IMR-90 (cell line): ENCODE data around the gene PAFAH2. TPM values are rescaled to one million over a fixed set of nuclear protein-coding genes. Genes with fewer than 3 reads are reported as not detected.

ENCODE experiments used
- ATAC-seq: fragments of 200-7000 bp; cut with Tn5 transposase; 2 replicates; pipeline ENCODE4 v1.9.1; 2020; ENCODE audit warnings: low read depth, mild to moderate bottlenecking, moderate library complexity
- BruUV-seq: library from RNA; stranded (reverse); fragments of 400-500 nt; replicated peaks from 2 replicates; lab custom pipeline; 2021; lab: Mats Ljungman, UMichigan
- CTCF ChIA-PET: fragments of 300-600 bp; formaldehyde crosslinking; extraction: SDS; loops from one replicate; lab custom pipeline; 2021; ENCODE audit warnings: antibody characterized with exemption; lab: Yijun Ruan, JAX
- POLR2A ChIA-PET: fragments of 300-600 bp; sonication (Branson Sonifier 250); formaldehyde crosslinking; loops from one replicate; lab custom pipeline; 2022; ENCODE audit warnings: antibody characterized with exemption; ENCODE audit not compliant: unreplicated experiment; lab: Charles Lee
- DNase-seq: peaks from one replicate; pipeline ENCODE4 v3.0.0; 2013
- H2AFZ ChIP-seq: replicated peaks from 2 replicates; pipeline ENCODE3; 2013; ENCODE audit warnings: low read length, mild to moderate bottlenecking; ENCODE audit not compliant: poor library complexity
- H2AK5ac ChIP-seq: 2 replicates; pipeline ENCODE4 v1.6.1; 2013; ENCODE audit warnings: low read depth, low read length, inconsistent platforms
- H2AK9ac ChIP-seq: replicated peaks from 2 replicates; pipeline ENCODE3; 2013; ENCODE audit warnings: mild to moderate bottlenecking, low read depth, low read length, moderate library complexity; ENCODE audit not compliant: poor library complexity
- H2BK120ac ChIP-seq: 2 replicates; pipeline ENCODE4 v1.6.1; 2013; ENCODE audit warnings: low read depth, low read length, inconsistent platforms
- H2BK15ac ChIP-seq: 3 replicates; pipeline ENCODE4 v1.6.1; 2013; ENCODE audit warnings: low read depth, low read length, inconsistent platforms
- H2BK20ac ChIP-seq: 2 replicates; pipeline ENCODE4 v1.6.1; 2013; ENCODE audit warnings: low read depth, mild to moderate bottlenecking, inconsistent platforms, low read length, moderate library complexity
- H2BK5ac ChIP-seq: 2 replicates; pipeline ENCODE4 v1.6.1; 2013; ENCODE audit warnings: mild to moderate bottlenecking, low read depth, low read length, inconsistent platforms; ENCODE audit not compliant: poor library complexity, severe bottlenecking
- H3K14ac ChIP-seq: replicated peaks from 2 replicates; pipeline ENCODE4 v1.6.1; 2013; ENCODE audit warnings: low read depth, low read length, inconsistent platforms
- H3K18ac ChIP-seq: 2 replicates; pipeline ENCODE4 v1.6.1; 2013; ENCODE audit warnings: low read depth, low read length, control low read depth
- H3K23ac ChIP-seq: 2 replicates; pipeline ENCODE4 v1.6.1; 2013; ENCODE audit warnings: low read depth, low read length, inconsistent platforms
- H3K27ac ChIP-seq: 2 replicates; pipeline ENCODE4 v1.5.1; 2013; ENCODE audit warnings: mild to moderate bottlenecking, control low read depth, low read length; ENCODE audit not compliant: insufficient read depth
- H3K27me3 ChIP-seq: 2 replicates; pipeline ENCODE4 v1.6.1; 2013; ENCODE audit warnings: low read length; ENCODE audit not compliant: control insufficient read depth, insufficient read depth
- H3K36me3 ChIP-seq: 2 replicates; pipeline ENCODE4 v1.6.1; 2013; ENCODE audit warnings: low read length, mixed read lengths; ENCODE audit not compliant: control insufficient read depth, insufficient read depth
- H3K4ac ChIP-seq: 2 replicates; pipeline ENCODE4 v1.6.1; 2013; ENCODE audit warnings: low read depth, low read length, inconsistent platforms
- H3K4me1 ChIP-seq: 2 replicates; pipeline ENCODE4 v1.6.1; 2013; ENCODE audit warnings: low read length, mixed read lengths; ENCODE audit not compliant: control insufficient read depth, insufficient read depth
- H3K4me2 ChIP-seq: 2 replicates; pipeline ENCODE4 v1.6.1; 2013; ENCODE audit warnings: low read depth, mild to moderate bottlenecking, control low read depth, low read length, moderate library complexity
- H3K4me3 ChIP-seq: 2 replicates; pipeline ENCODE4 v1.5.1; 2013; ENCODE audit warnings: low read depth, mild to moderate bottlenecking, control low read depth, low read length, moderate library complexity; ENCODE audit not compliant: insufficient read depth
- H3K56ac ChIP-seq: 2 replicates; pipeline ENCODE4 v1.6.1; 2013; ENCODE audit warnings: low read length, inconsistent platforms; ENCODE audit not compliant: insufficient read depth; ENCODE audit errors: extremely low read depth
- H3K79me1 ChIP-seq, 2 experiments: 2 replicates each; pipeline ENCODE4 v1.6.1; 2013; ENCODE audit warnings: low read length in 2 of 2, inconsistent platforms in 1 of 2, low read depth in 1 of 2
- H3K9ac ChIP-seq: 2 replicates; pipeline ENCODE4 v1.6.1; 2013; ENCODE audit warnings: low read depth, low read length, control low read depth
- H3K9me1 ChIP-seq: 2 replicates; pipeline ENCODE4 v1.6.1; 2013; ENCODE audit warnings: low read length, inconsistent platforms; ENCODE audit not compliant: insufficient read depth
- H3K9me3 ChIP-seq: 2 replicates; pipeline ENCODE4 v1.6.1; 2013; ENCODE audit warnings: low read length; ENCODE audit not compliant: control insufficient read depth, insufficient read depth
- H4K20me1 ChIP-seq: 2 replicates; pipeline ENCODE4 v1.6.1; 2013; ENCODE audit warnings: low read length, inconsistent platforms; ENCODE audit not compliant: insufficient read depth
- H4K5ac ChIP-seq: 2 replicates; pipeline ENCODE4 v1.6.1; 2013; ENCODE audit warnings: mild to moderate bottlenecking, low read depth, low read length, control low read depth
- H4K8ac ChIP-seq, 2 experiments: 2 replicates each; pipeline ENCODE4 v1.6.1; 2013; ENCODE audit warnings: low read depth in 2 of 2, low read length in 2 of 2, control low read depth in 1 of 2, inconsistent platforms in 1 of 2
- H4K91ac ChIP-seq: 2 replicates; pipeline ENCODE4 v1.6.1; 2013; ENCODE audit warnings: low read depth, low read length, inconsistent platforms; ENCODE audit not compliant: insufficient read depth
- BHLHE40 ChIP-seq: fragments of 150-350 bp; IDR thresholded peaks from 2 replicates; pipeline ENCODE4 v1.6.1; 2016; ENCODE audit warnings: mild to moderate bottlenecking, low read depth, low read length
- CEBPB ChIP-seq: IDR thresholded peaks from 2 replicates; pipeline ENCODE4 v1.6.1; 2012; ENCODE audit warnings: low read depth, low read length, improper control_type of control experiment
- CHD1 ChIP-seq: IDR thresholded peaks from 2 replicates; pipeline ENCODE4 v1.6.1; 2012; ENCODE audit warnings: low read depth, low read length, improper control_type of control experiment
- CTCF ChIP-seq: conservative IDR thresholded peaks from 2 replicates; pipeline ENCODE4 v1.5.1; 2012; ENCODE audit warnings: mild to moderate bottlenecking, low read depth, low read length, improper control_type of control experiment
- ELK1 ChIP-seq: fragments of 150-350 bp; IDR thresholded peaks from 2 replicates; pipeline ENCODE4 v1.6.1; 2016; ENCODE audit warnings: low read depth, mild to moderate bottlenecking, low read length, moderate library complexity, borderline replicate concordance
- FOS ChIP-seq: fragments of 150-350 bp; IDR thresholded peaks from 2 replicates; pipeline ENCODE4 v1.6.1; 2016; ENCODE audit warnings: low read depth, low read length
- MAFK ChIP-seq: IDR thresholded peaks from 2 replicates; pipeline ENCODE4 v1.6.1; 2012; ENCODE audit warnings: low read depth, low read length, improper control_type of control experiment
- MAZ ChIP-seq: IDR thresholded peaks from 2 replicates; pipeline ENCODE4 v1.6.1; 2012; ENCODE audit warnings: low read depth, mild to moderate bottlenecking, low read length, improper control_type of control experiment, moderate library complexity, borderline replicate concordance
- MXI1 ChIP-seq: IDR thresholded peaks from 2 replicates; pipeline ENCODE4 v1.6.1; 2012; ENCODE audit warnings: low read depth, mild to moderate bottlenecking, low read length, moderate library complexity, borderline replicate concordance
- NFE2L2 ChIP-seq: fragments of 150-350 bp; IDR thresholded peaks from 2 replicates; pipeline ENCODE4 v1.6.1; 2016; ENCODE audit warnings: low read depth, mild to moderate bottlenecking, low read length
- POLR2A ChIP-seq: IDR thresholded peaks from 2 replicates; pipeline ENCODE4 v1.6.1; 2012; ENCODE audit warnings: mild to moderate bottlenecking, low read depth, low read length
- RCOR1 ChIP-seq: IDR thresholded peaks from 2 replicates; pipeline ENCODE4 v1.6.1; 2012; ENCODE audit warnings: mild to moderate bottlenecking, low read length, improper control_type of control experiment; ENCODE audit not compliant: insufficient replicate concordance
- RFX5 ChIP-seq: IDR thresholded peaks from 2 replicates; pipeline ENCODE4 v1.8.0; 2012; ENCODE audit warnings: low read depth, mild to moderate bottlenecking, low read length, moderate library complexity
- SMC3 ChIP-seq: fragments of 150-350 bp; IDR thresholded peaks from 2 replicates; pipeline ENCODE4 v1.6.1; 2016; ENCODE audit warnings: low read depth, mild to moderate bottlenecking, antibody characterized with exemption, low read length, moderate library complexity
- USF2 ChIP-seq: fragments of 150-350 bp; IDR thresholded peaks from 2 replicates; pipeline ENCODE4 v1.6.1; 2017; ENCODE audit warnings: mild to moderate bottlenecking, antibody characterized with exemption, low read length, low read depth
- WGBS, 2 experiments: methylation state at CpG; one replicate each; pipeline versions ENCODE4 v1.1.5 to v1.1.7; 2013; ENCODE audit warnings: missing lambda C conversion rate in 2 of 2; ENCODE audit not compliant: insufficient read length in 1 of 2; ENCODE audit errors: extremely low coverage in 2 of 2; 5-methylcytosine and 5-hydroxymethylcytosine counted together
- dilution Hi-C: fragments of 300-500 bp; cut with HindIII; formaldehyde crosslinking; loops from one replicate; pipeline ENCODE4 v1.14.3; 2018; ENCODE audit warnings: low sequenced_read_pairs; ENCODE audit not compliant: unreplicated experiment
- in situ Hi-C: fragments of 300-500 bp; cut with MboI; formaldehyde crosslinking; loops from 3 replicates; pipeline ENCODE4 v1.14.3; 2019; ENCODE audit warnings: low sequenced_read_pairs, inconsistent platforms, mixed read lengths
- intact Hi-C: fragments of 100-400 bp; cut with micrococcal nuclease; formaldehyde crosslinking; loops from 2 replicates; pipeline ENCODE4 v1.10.0; 2022
- polyA plus RNA-seq, 3 experiments: library from polyadenylated mRNA; depleted of rRNA; stranded (reverse); fragments of >200 nt; gene quantifications; 2 replicates each; pipeline ENCODE4 v1.2.3, GENCODE V29; 2012; ENCODE audit warnings: low replicate concordance in 1 of 3
- total RNA-seq: library from RNA; depleted of rRNA; stranded (reverse); fragments of >200 nt; gene quantifications from 2 replicates; pipeline ENCODE4 v1.2.3, GENCODE V29; 2012

The PAFAH2 gene
- total and polyA plus RNA-seq, 2 of the 4 experiments (the other 2 are of a cell fraction): 8.3 to 12.2 TPM

GRCh38 chr1:26034504-26035202 is 36.8 kb upstream of the PAFAH2 start:
- Histone ChIP-seq H3K18ac (no peak overlapping the region), H4K91ac (no peak overlapping the region), H3K36me3 (no peaks in the 10 kb centered on the region), H2BK15ac (no peak overlapping the region), H3K23ac (no peak overlapping the region), H4K20me1 (no peaks in the 10 kb centered on the region), H3K4ac (0 out of 2 replicates have a peak overlapping the region, but pooled peaks have one; percentile 11), H3K4me1 (peaks cover 6% of the 10 kb centered on the region), H3K4me3 (peak overlapping the region; percentile 66), H3K9me1 (0 out of 2 replicates have a peak, but pooled peaks cover 3% of the 10 kb centered on the region), H4K5ac (no peak overlapping the region), H3K56ac (no peak overlapping the region), H2BK120ac (no peak overlapping the region), H3K79me1 (no peaks in the 10 kb centered on the region), H3K27ac (no peak overlapping the region), H4K8ac (peak overlapping the region in 1 of 2 experiments; percentile 34; a peak in 1 of 4 replicates), H3K4me2 (peak overlapping the region; percentile 77), H2AK9ac (peak overlapping the region; percentile 71), H2AK5ac (no peak overlapping the region), H2AFZ (peak overlapping the region; percentile 98), H2BK5ac (no peak overlapping the region), H2BK20ac (no peak overlapping the region), H3K9me3 (no peaks in the 10 kb centered on the region), H3K27me3 (peaks cover 14% of the 10 kb centered on the region; the same call in 1 of the 2 replicates), H3K9ac (no peak overlapping the region), H3K14ac (no peak overlapping the region)
- ChIA-PET CTCF (interaction anchor here (0.5 to 1.2 kb wide), 6 partner anchors 13 to 773 kb away, joined by 3 to 9 read pairs (median 4); partner anchors contain the start of gene EXTL1), POLR2A (no interaction called here)
- 0% methylated on average over 1 of the region's 15 CpGs; no CpG with 5 or more reads in 1 of the 2 experiments for WGBS, 2 experiments
- DNase-seq: no peak
- intact Hi-C loops (loop anchor here (5.0 kb wide), 1 partner anchor 243 kb away; no protein-coding TSS in a partner anchor), dilution Hi-C loops (no loop called here), in situ Hi-C loops (no loop called here)
- BruUV-seq: no TSS peak
- ATAC-seq: peak; percentile 2
- TF ChIP-seq CHD1 (no peak), MAFK (no peak), POLR2A (no peak), ELK1 (no peak), MXI1 (no peak), RCOR1 (no peak), SMC3 (no peak), RFX5 (no peak), NFE2L2 (no peak), FOS (no peak), CTCF (no peak), MAZ (no peak), USF2 (no peak), BHLHE40 (no peak), CEBPB (no peak)
